Stimulated activated CD8-positive, alpha-beta memory T cell treated with anti-CD3 and anti-CD28 coated beads, Interleukin-7, amount 100 ng/mL, for 48 hours (primary cell): Measurements from ENCODE around the gene ARHGAP32.
"Not testable (repeated sequence)": the region's sequence is repeated elsewhere in the genome, so short reads cannot be mapped to it uniquely, and the experiment has no call there.

Source experiments
- DNase-seq, 2 donors: peaks; one replicate each; pipeline ENCODE4 v3.0.0-alpha.2; 2020; ENCODE audit warnings: low read depth in 1 of 2; ENCODE audit errors: extremely low read depth in 1 of 2

Gene ARHGAP32

DNA sequence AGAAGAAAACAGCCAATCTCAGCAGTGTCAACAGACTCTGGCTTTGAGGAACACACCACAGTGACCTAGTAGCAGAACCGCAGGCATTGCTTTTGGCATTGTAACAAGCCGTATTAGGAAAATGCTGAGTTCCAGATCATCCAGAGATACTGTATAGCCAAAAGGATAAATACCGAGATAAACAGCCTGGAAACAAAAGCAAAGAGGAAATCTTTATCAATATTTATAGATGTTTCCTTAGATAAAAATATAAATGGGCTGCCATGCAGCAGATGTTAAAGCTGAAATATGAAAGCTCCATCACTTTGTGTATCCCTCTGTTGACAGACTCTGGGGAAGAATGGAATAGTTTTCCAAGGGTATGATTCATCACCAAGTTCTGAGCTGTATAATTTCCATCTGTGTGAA is 150.5 kb downstream of the ARHGAP32 start:
- DNase-seq: no peak

DNA sequence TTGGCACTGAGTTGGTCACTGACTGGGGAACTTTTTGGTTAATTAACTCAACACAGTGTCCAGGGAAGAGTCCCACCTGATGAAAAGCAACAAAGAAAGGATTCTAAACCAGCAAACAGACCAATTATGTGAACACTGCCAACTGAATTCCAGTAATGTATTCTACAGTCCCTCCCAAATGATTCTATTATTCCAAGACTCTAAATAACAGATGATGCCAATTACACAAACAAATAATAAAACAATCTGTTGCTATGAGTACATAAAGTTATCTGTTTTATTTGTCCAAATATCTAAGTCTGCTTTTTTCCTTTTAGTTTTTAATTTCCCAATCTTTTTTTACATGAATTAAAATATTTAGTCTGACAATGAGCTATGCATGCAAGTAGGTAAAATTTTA is 151.2 kb downstream of the ARHGAP32 start:
- DNase-seq: no peak

DNA sequence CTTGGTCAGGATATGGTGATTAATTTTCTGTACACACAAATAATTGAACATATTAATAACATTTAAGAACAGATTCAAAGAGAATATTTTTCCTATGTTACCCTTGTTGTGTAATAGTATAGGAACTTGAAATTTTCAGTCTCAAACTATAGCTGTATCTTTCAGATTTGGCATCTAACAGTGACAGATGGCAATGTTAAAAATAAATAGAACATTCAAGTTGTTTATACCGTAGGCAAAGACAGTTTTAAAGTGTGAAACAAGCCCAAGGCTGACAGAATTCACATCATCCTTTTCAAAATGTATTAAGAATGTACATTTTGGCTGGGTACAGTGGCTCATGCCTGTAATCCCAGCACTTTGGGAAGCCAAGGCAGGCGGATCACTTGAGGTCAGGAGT is 156.9 kb downstream of the ARHGAP32 start:
- DNase-seq: no peak

DNA sequence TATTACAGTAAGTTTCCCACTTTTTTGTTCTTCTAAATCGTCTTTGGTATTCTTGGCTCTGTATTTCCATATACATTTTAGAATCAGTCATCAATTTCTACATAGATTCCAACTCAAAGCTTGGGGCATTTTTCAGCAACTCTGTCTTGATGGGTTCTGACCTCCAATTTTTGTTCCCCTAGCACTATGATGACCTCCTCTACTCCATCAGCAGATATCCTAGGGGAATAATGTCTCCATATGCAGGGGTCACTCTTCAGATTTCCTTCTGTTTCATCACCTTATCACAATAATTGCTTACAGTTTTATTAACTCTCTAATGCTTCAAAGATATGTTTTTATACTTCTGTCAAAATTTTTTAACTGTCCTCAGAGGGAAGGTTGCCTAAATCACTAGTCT is 158.1 kb downstream of the ARHGAP32 start:
- DNase-seq: no peak

DNA sequence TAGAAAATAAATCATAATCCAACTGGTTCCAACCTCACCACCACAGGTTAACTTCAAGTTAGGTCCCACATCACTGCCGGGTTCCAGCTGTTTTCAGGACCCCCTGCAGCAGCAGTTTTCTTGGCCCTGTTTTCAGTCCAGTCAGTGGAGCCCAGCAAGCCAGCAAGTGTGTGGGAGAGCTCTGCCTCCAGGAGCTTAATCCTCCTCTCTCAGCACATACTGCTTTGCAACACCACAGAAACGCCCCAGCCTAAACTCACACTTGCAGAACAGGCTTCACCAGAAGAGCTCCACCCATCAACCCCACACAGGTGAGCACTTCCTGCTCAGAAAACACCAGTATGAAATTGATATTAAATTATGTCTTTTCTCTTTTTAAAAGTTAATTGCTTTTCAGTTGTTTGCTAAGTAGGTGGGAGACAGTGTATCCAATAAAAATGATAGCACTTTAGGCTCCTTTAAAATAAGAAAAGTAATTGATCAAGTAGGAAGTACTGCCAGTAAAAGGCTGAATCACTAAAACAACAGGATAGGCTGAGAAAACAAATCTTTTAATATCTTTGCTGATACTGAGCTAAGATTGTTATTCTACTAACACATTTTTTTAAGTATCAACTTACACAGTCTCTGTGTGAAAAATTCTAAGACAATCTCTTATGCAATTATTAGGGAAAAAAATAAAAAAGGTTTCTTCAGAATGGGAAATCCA is 168.0 kb downstream of the ARHGAP32 start:
- DNase-seq: no peak

DNA sequence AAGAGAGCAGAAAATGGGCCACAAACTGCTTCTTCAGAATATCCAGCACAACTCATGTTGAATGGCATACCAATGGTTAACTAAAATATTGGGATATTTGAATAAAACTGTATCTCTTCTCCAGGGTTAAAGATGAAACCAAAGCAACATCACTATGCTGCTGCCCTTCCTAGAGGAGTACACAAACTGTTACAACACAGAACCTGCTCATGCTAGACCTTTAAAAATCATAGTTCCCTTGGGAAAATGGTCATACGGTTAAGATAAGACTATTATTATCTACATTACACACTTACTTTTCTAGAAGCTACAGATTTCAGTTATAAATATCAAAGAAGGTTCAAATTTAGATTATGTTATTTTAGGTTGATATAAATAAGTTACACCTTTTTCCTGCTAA is 170.8 kb downstream of the ARHGAP32 start:
- no peak for DNase-seq

DNA sequence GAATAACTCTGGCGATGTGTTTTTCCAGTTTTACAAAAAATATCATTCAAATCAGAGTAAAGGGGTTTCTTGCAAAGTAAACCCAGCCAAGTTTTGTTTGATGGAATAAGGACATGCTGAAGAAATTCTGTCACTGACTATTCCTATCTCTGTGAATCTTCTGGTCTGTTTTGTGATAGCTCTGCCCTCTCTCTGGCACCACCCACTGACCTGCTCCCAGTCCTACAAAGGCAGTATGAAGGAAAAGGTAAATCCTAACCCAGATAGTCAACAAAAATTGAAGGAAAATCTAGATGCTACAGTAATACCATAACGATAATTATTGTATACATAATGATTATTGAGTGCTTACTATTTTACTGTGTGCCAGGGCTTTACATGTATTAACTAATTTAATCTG is 173.1 kb downstream of the ARHGAP32 start:
- no peak for DNase-seq

DNA sequence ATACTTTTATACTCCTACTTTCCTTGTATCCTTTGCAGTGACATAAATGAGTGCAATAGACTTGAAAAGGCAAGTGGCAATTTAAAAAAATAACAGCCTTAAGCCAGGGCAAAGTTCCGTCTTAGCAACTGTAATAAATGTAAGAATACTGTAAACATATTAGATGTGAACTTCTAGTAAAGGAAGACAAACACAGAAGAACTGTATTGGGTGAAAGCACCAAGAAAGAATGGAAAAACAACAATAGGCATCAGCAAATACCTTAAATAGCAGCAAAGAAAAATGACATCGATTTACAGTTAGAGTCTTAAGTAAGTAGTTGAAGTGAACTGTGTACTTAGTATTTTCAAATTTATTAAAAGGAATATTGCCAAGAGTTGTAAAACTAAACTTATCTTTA is 174.0 kb downstream of the ARHGAP32 start:
- DNase-seq: no peak

DNA sequence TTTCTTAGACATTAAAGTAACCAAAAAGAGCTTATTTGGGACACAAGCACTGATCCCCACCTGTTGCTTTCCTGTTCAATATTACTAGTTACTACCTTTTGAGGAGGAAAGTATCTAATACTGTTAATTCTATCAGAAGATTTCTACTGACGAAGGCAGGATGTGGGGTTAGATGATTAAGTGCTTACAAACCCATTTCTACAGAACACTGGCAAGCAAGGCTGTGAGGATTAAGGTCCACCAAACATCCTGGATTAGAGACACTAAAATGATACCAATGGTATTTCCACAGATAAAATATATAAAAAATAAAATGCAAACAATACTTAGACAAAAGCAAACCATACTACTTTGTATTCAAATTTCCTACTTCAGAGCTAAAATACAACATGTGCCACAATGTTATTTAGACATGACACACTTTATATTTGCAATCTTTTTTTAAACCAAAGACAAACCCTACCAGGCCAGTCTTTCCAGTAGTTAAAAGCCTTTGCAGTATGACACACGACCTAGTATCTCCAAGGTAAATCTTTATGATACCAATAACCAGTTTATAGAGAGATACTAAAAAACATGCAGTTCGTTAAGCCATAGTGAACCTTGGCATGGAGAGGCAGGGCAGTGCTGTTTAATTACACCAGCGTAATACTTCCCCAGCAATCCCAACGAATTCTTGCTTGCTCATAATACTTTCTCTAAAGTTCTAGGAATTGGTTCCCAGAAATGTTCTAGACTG is 178.2 kb downstream of the ARHGAP32 start:
- DNase-seq: no peak

DNA sequence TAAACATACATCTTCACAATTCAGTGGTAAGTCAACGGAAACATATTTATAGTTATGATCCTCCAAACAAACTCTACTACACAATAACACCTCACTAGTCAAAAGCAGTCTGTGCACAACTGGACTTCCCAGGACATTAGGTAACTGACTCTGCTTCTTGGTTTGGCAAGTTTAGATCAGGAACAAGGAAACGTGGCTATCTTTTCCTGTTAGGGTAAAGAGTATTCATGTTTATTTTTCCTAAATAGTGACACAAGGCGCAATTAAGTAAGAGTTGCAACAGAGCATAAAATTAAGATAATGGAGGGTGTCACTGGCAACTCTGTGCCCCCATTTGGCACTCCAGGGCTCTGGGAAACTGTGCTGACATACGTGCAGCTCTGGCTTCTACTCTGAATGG is 179.2 kb downstream of the ARHGAP32 start:
- DNase-seq: no peak

DNA sequence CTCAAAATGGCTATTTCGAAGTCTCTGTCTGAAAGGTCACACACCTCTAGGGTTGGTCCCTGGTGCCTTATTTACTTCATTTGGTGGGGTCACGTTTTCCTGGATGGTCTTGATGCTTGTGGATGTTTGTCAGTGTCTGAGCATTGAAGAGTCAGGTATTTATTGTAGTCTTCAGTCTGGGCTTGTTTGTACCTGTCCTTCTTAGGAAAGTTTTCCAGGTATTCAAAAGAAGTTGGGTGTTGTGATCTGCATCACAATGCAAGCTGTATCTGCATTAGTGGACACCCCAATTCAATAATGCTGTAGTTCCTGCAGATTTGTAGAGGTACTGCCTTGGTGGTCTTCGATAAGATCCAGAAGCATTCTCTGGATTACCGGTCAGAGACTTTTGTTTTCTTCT is 186.0 kb downstream of the ARHGAP32 start:
- no peak for DNase-seq

DNA sequence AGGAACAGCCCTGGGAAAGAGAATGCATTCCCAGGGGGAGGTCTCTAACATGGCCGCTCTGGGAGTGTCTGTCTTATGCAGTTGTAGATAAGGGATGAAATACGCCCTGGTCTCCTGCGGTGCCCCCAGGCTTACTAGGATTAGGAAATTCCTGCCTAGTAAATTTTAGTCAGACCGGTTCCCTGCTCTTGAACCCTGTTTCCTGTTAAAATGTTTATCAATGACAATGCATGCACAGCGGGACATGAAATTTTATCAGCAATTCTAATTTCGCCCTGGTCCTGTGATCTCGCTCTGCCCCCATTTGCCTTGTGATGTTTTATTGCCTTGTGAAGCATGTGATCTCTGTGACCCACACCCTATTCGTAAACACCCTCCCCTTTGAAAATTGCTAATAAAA is 193.0 kb downstream of the ARHGAP32 start:
- DNase-seq: not testable (repeated sequence)

DNA sequence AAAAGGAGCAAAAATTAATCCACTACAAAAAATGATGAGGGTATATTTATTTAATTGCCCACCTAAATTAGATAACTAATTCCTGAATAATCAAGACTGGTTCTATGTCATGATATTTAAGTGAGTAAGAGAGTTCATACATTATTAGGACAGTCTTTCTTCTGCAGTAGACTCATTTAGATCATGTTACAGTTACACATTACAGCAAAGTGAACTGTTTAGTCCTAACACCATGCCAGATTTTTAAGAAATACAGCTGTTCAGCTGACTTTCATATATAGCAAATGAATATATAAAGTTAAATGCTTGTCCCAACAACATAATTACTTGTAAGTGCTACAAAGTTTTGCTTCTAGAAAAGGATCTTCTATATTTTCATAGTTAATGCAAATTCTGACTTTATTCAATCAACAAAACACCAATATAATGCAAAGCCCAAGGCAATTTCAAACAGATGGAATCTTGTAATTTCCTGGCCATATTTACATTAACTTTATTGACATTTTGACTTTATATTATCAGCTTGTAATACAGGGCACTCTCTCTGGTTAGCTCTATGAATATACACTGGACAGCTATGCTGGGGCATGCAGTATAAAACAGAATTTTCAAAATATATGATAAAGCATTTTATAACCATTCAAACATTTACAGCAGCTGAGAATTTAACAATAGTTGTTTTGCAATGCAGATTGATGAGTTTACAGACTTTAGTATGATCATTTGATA is 203.7 kb downstream of the ARHGAP32 start:
- no peak for DNase-seq

DNA sequence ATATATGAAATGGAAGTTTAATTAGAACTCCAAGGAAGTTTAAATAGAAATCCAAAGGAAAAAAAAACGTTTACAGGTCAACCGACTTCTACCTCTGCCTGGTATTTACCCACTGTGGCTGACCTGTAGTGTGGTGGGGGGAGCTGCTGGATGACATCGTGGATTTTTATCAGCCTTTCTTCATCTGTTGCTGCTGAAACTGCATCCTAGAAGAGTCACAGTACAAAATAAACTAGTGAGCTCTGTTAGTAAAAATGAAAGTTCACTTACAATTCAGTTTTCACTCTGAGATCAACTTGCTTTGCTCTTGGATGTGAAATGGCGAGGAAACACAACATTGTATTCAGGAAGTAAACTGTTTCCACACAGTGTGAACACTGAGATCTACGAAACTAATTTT is 206.2 kb downstream of the ARHGAP32 start:
- DNase-seq: no peak

DNA sequence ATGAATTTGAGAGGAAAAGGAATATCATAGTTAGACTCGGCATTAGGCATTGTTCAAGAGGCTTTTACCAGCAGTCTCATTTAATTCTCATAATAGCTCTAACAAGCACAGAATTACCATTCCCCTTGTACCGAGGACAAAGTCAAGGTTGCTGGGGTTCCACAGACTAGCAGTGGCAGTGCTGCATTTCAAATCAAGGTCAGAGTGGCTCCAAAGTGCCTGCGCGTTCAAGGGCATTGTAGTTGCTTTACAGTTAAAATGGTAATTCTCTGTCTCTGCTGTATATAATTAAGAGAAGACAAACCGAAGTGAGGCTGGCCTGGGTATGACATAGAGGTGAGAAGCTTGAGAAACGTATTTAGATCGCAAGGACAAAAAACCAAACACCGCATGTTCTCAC is 209.1 kb downstream of the ARHGAP32 start:
- DNase-seq: no peak

DNA sequence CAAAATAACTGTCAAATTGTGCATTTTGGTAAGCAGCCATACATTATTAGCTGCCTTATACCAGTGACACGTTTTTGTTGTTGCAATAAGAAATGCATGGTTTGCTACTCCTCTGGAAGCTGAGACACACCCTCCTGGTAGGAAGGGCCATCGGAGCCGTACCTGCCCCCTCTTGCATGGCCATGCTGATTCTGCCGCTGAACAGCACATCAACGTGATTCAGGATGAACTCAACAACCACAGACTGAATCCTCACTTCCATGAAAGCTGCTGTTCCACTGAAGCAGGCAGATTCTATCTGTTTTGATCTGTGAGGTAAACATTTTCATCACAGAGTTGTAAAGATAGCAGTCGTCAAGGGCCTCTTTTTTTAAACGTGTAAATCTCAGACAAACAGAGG is 210.9 kb downstream of the ARHGAP32 start:
- no peak for DNase-seq

DNA sequence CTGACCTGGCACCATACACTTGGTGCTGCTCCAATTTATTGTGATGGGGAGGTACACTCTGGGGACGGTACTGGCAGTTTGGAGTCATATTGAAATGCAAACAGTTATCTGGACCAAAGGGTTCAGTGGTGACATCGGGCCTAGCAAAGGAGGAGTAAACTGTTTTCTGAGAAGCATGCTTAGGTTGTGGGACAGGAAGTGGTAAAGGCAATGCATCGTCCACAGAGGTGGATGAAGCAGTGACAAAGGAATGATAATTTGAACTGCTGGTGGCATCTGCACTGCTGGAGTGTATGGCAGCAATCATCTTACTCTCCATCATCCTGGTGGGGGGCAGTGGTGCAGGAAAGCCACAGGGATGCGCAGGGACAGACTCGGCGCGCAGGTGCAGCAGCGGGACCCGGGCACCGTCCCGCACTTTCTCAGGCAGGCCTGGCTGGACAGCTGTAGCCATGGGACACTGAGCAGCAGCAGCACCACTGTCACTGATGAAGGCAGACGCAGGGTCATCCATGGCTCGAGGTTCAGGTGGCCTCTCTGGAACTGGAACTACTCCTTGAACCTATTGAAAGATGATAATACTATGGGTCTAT is 221.4 kb downstream of the ARHGAP32 start:
- no peak for DNase-seq

DNA sequence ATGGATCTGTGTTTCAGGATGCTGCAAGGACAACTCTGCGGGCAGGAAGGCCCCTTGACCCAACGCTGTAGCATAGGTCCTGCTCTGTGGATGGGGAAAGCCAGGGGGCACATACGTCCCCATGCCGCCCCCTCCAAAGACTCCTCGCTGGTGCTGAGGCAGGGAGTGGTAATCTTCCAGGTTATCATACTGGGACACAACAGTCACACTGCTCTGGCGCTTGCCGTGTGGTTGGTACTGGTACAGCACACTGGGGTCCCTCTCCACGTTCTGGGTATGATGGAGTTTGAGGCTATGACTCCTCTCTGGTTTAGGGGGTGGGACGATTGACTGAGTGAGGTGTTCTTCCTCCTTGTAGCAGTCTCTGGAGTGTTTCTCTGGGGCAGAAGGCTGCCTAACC is 223.2 kb downstream of the ARHGAP32 start:
- DNase-seq: no peak

DNA sequence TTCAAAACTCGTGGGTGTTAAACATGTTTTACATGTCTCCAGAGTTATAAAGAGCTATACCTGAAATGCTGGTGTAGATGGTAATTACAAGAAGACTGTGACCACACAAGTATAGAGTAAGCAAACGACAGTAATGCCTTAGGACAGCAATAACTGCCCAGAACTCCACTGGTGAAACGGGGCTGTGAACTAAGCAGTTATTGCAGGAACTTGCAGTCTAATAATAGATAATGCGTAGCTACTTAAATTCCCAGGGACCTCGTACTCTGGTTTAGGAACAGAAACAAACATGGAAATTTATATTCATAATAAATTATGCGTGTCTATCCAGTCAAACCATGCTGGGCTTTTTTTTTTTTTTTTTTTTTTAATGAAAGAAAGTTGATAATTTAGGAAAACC is 224.5 kb downstream of the ARHGAP32 start:
- no peak for DNase-seq

DNA sequence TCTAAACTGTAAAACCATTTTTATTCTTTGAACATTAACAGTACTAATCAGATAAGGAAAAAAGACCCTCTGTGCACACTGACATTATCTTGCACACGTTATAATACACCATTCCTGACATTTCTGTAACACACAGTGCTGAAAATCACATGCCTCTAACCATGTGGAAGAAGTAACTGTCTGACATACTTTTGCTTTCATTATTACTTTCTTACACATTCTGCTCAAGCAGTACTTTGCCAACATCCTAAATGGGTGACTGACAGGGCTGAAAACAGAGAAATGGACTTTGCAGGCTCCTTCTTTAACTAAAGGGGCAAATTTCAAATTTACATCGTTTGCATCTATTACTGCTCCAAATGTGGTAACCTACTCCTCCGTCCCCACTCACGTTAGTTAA is 226.6 kb downstream of the ARHGAP32 start:
- no peak for DNase-seq

DNA sequence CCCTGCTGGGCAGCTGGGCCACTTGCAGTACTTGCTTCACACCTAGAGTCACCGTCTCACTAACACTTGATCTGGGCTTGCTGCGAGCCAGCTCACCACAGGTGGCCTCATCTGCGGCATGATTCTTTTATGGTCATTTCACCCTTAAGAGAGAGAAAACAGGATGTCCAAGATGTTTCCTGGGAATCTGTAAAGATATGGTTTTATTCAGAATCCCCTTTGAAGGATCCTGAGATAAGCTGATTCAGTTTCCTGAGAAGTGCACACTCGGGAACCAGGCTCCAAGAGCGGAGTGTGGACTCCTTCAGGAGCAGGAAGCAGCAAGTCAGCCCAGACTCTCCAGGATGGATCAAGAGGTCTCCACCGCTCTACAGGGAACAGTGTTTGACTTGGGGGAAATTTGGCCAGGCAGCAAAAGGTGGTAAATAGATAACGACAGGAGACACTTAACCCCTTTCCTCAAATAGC is 227.6 kb downstream of the ARHGAP32 start:
- no peak for DNase-seq
